Naive thymus-derived CD4-positive, alpha-beta T cell (primary cell): ENCODE measurements around the gene RAE1. TPM values are rescaled to one million over a fixed set of nuclear protein-coding genes. Genes with fewer than 3 reads are reported as not detected.

Experiments used
- ATAC-seq: fragments of 150-1000 bp; cut with Tn5 transposase; 2 replicates; pipeline ENCODE4 v1.10.0; 2021; ENCODE audit warnings: mild to moderate bottlenecking, moderate library complexity
- CTCF ChIA-PET: fragments of 350-600 bp; sonication (Branson Sonifier 250); formaldehyde crosslinking; loops from one replicate; lab custom pipeline; 2021; ENCODE audit warnings: antibody characterized with exemption; lab: Charles Lee
- POLR2A ChIA-PET: fragments of 350-600 bp; sonication (Branson Sonifier 250); formaldehyde crosslinking; loops from one replicate; lab custom pipeline; 2021; ENCODE audit warnings: antibody characterized with exemption, inconsistent platforms; lab: Charles Lee
- DNase-seq, 9 donors: peaks; one replicate each; pipeline versions ENCODE4 v3.0.0 to v3.0.0-alpha.2; 2020 to 2022; ENCODE audit warnings: mixed read lengths in 1 of 9
- H3K27ac ChIP-seq: one replicate; pipeline ENCODE4 v1.7.0; 2013; ENCODE audit warnings: mild to moderate bottlenecking, low read depth, low read length, moderate library complexity
- H3K27me3 ChIP-seq, 2 donors: one replicate each; pipeline ENCODE4 v1.7.0; 2013; ENCODE audit warnings: low read length in 2 of 2, mild to moderate bottlenecking in 2 of 2, moderate library complexity in 2 of 2; ENCODE audit not compliant: control insufficient read depth in 2 of 2, insufficient read depth in 2 of 2
- H3K36me3 ChIP-seq, 3 experiments: 1 replicate in 2 of 3; 2 replicates in 1 of 3; pipeline ENCODE4 v1.7.0; 2013; ENCODE audit warnings: low read length in 3 of 3, mild to moderate bottlenecking in 3 of 3, moderate library complexity in 1 of 3; ENCODE audit not compliant: insufficient read depth in 3 of 3, control insufficient read depth in 2 of 3
- H3K4me1 ChIP-seq, 2 donors: one replicate each; pipeline ENCODE4 v1.7.0; 2013; ENCODE audit warnings: low read length in 2 of 2, mild to moderate bottlenecking in 2 of 2, moderate library complexity in 1 of 2; ENCODE audit not compliant: control insufficient read depth in 2 of 2, insufficient read depth in 2 of 2
- H3K4me3 ChIP-seq: 2 replicates; pipeline ENCODE4 v1.7.0; 2013; ENCODE audit warnings: mild to moderate bottlenecking, low read length
- H3K9me3 ChIP-seq, 3 experiments: 1 replicate in 2 of 3; 2 replicates in 1 of 3; pipeline ENCODE4 v1.7.0; 2013; ENCODE audit warnings: low read length in 3 of 3; ENCODE audit not compliant: control insufficient read depth in 2 of 3
- H3K27ac Mint-ChIP-seq, 9 donors: one replicate each; pipeline ENCODE4 v1.8.0; 2020 to 2022; ENCODE audit warnings: mixed read lengths in 9 of 9, mild to moderate bottlenecking in 8 of 9, moderate library complexity in 5 of 9, inconsistent platforms in 2 of 9
- H3K27me3 Mint-ChIP-seq, 5 donors: one replicate each; pipeline ENCODE4 v1.8.0; 2021 to 2022; ENCODE audit warnings: mixed read lengths in 5 of 5, mild to moderate bottlenecking in 1 of 5
- H3K36me3 Mint-ChIP-seq, 5 donors: one replicate each; pipeline ENCODE4 v1.8.0; 2020 to 2022; ENCODE audit warnings: mixed read lengths in 5 of 5, mild to moderate bottlenecking in 3 of 5, inconsistent platforms in 1 of 5
- H3K4me1 Mint-ChIP-seq, 7 donors: one replicate each; pipeline ENCODE4 v1.8.0; 2020 to 2022; ENCODE audit warnings: mixed read lengths in 7 of 7, mild to moderate bottlenecking in 3 of 7, inconsistent platforms in 1 of 7
- H3K4me3 Mint-ChIP-seq, 10 donors: one replicate each; pipeline ENCODE4 v1.8.0; 2020 to 2022; ENCODE audit warnings: mild to moderate bottlenecking in 10 of 10, mixed read lengths in 10 of 10, moderate library complexity in 6 of 10, inconsistent platforms in 2 of 10
- H3K9me3 Mint-ChIP-seq, 11 donors: one replicate each; pipeline ENCODE4 v1.8.0; 2020 to 2022; ENCODE audit warnings: mixed read lengths in 11 of 11, mild to moderate bottlenecking in 4 of 11, inconsistent platforms in 1 of 11, moderate library complexity in 1 of 11
- intact Hi-C, 2 donors: fragments of 100-400 bp; cut with micrococcal nuclease; formaldehyde crosslinking; loops; one replicate each; pipeline ENCODE4 v1.15.1; 2023
- polyA plus RNA-seq, 2 donors: library from polyadenylated mRNA; unstranded; fragments of 300-500 nt; fragmentation: Illumina TruSeq; gene quantifications; one replicate each; pipeline ENCODE4 v1.2.3, GENCODE V29; 2021
- total RNA-seq, 6 experiments: library from RNA in 5 of 6; stranded (reverse) in 5 of 6; gene quantifications; 1 replicate in 5 of 6; 2 replicates in 1 of 6; pipeline ENCODE4 v1.2.3 and lab custom pipeline; 2021 to 2026

Gene RAE1
- total and polyA plus RNA-seq, 7 experiments from 2014 or later = 31.0 to 65.1 (median 40.4) TPM

GRCh38 chr20:57396984-57397692 is 46.1 kb downstream of the RAE1 start:
- Mint-ChIP-seq H3K9me3 (peaks cover 0 to 9% (median 0%) of the 10 kb centered on the region in 11 donors), H3K27me3 (no peaks in the 10 kb centered on the region), H3K36me3 (peaks cover 14 to 68% (median 54%) of the 10 kb centered on the region in 5 donors), H3K4me3 (peak overlapping the region; percentile 82 to 96 (median 86)), H3K27ac (peak overlapping the region; percentile 92 to 100 (median 99)), H3K4me1 (peaks cover 60 to 93% (median 89%) of the 10 kb centered on the region in 7 donors)
- H3K36me3 ChIP-seq = peaks cover 28 to 82% (median 34%) of the 10 kb centered on the region in 3 experiments
- H3K4me1 ChIP-seq = peaks cover 83 to 89% of the 10 kb centered on the region in 2 donors
- H3K4me3 ChIP-seq = peak overlapping the region; percentile 3
- ChIA-PET POLR2A (interaction anchor here (0.6 to 7.5 kb wide), 19 partner anchors 8 to 231 kb away, joined by 3 to 120 read pairs (median 8); partner anchors contain the start of genes RBM38 and ZBP1), CTCF (interaction anchor here (0.9 to 4.9 kb wide), 5 partner anchors 8 to 102 kb away, joined by 4 to 44 read pairs (median 6); no protein-coding TSS in a partner anchor)
- DNase-seq (peak in 2 of 9 donors; percentile 16 to 35), ATAC-seq (no peak)
- intact Hi-C loops = loop anchor here (1.0 to 10.0 kb wide), 7 partner anchors 231 to 1765 kb away; partner anchors contain the start of genes ATP5F1E (in 1 of the 2), RTF2 (in 1 of the 2), STX16 (in 1 of the 2) and ZNF831 (in 1 of the 2)
- no peaks in the 10 kb centered on the region for H3K9me3 ChIP-seq
- peak overlapping the region; percentile 83 for H3K27ac ChIP-seq
- no peaks in the 10 kb centered on the region for H3K27me3 ChIP-seq

DNA sequence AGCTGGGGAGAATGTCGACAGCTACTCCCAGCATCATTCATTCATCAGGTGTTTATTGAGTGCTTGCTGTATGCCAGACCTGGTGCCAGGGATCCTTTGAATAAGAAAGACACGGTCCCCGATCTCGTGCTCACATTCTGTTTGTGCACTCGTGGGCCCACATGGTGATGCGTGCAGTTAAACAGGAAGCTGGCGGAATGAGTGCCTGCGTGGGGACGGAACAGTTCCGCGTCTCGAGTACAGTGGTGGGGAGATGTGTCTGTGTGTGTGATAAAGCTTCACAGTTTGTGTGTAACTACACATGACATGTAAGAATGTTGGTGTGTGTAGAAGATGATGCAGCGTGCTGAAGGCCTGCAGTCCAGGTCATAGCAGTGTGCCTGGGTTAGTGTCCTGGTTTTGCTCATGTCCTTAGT is 46.6 kb downstream of the RAE1 start:
- peak; percentile 38 to 87 (median 83) for DNase-seq
- ChIA-PET POLR2A (interaction anchor here (0.6 to 7.5 kb wide), 28 partner anchors 8 to 991 kb away, joined by 3 to 120 read pairs (median 8); partner anchors contain the start of genes RAE1, RBM38, VAPB and ZBP1), CTCF (interaction anchor here (0.8 to 4.9 kb wide), 8 partner anchors 9 to 1305 kb away, joined by 3 to 44 read pairs (median 5); no protein-coding TSS in a partner anchor)
- Mint-ChIP-seq H3K4me3 (peak overlapping the region; percentile 82 to 96 (median 86)), H3K4me1 (peaks cover 64 to 98% (median 94%) of the 10 kb centered on the region in 7 donors), H3K27ac (peak overlapping the region; percentile 92 to 100 (median 99)), H3K9me3 (peaks cover 0 to 7% (median 0%) of the 10 kb centered on the region in 11 donors), H3K36me3 (peaks cover 14 to 70% (median 53%) of the 10 kb centered on the region in 5 donors), H3K27me3 (no peaks in the 10 kb centered on the region)
- Histone ChIP-seq H3K9me3 (no peaks in the 10 kb centered on the region), H3K4me3 (peak overlapping the region; percentile 3), H3K27me3 (no peaks in the 10 kb centered on the region), H3K36me3 (peaks cover 28 to 82% (median 36%) of the 10 kb centered on the region in 3 experiments), H3K27ac (peak overlapping the region; percentile 83), H3K4me1 (peaks cover 87 to 95% of the 10 kb centered on the region in 2 donors)
- intact Hi-C loops = loop anchor here (1.0 to 10.0 kb wide), 13 partner anchors 8 to 1765 kb away; partner anchors contain the start of genes ATP5F1E (in 1 of the 2), RAE1 (in 1 of the 2), RTF2 (in 1 of the 2) and STX16 (in 1 of the 2)
- ATAC-seq = peak; percentile 47

GRCh38 chr20:57398231-57398821 is 47.3 kb downstream of the RAE1 start:
- POLR2A ChIA-PET = interaction anchor here (0.6 to 7.5 kb wide), 36 partner anchors 9 to 991 kb away, joined by 3 to 120 read pairs (median 5); partner anchors contain the start of genes RAE1, RBM38, VAPB and ZBP1
- CTCF ChIA-PET = interaction anchor here (0.5 to 4.9 kb wide), 10 partner anchors 9 to 1304 kb away, joined by 3 to 44 read pairs (median 4); no protein-coding TSS in a partner anchor
- H3K27ac ChIP-seq = peak overlapping the region; percentile 83
- H3K9me3 Mint-ChIP-seq = peaks cover 0 to 7% (median 0%) of the 10 kb centered on the region in 11 donors
- peaks cover 90 to 98% of the 10 kb centered on the region in 2 donors for H3K4me1 ChIP-seq
- H3K27me3 ChIP-seq = no peaks in the 10 kb centered on the region
- no peaks in the 10 kb centered on the region for H3K27me3 Mint-ChIP-seq
- ATAC-seq (peak; percentile 87), DNase-seq (peak; percentile 67 to 94 (median 93))
- intact Hi-C loops = loop anchor here (1.0 to 10.0 kb wide), 12 partner anchors 9 to 1764 kb away; partner anchors contain the start of genes ATP5F1E (in 1 of the 2), RAE1 (in 1 of the 2), RTF2 (in 1 of the 2) and STX16 (in 1 of the 2)
- no peaks in the 10 kb centered on the region for H3K9me3 ChIP-seq
- H3K4me1 Mint-ChIP-seq = peaks cover 64 to 98% (median 94%) of the 10 kb centered on the region in 7 donors
- H3K36me3 ChIP-seq = peaks cover 26 to 82% (median 40%) of the 10 kb centered on the region in 3 experiments
- H3K4me3 Mint-ChIP-seq = peak overlapping the region; percentile 82 to 96 (median 86)
- peaks cover 10 to 68% (median 48%) of the 10 kb centered on the region in 5 donors for H3K36me3 Mint-ChIP-seq
- H3K27ac Mint-ChIP-seq = peak overlapping the region; percentile 92 to 100 (median 99)
- peak overlapping the region; percentile 68 for H3K4me3 ChIP-seq

- no peaks in the 10 kb centered on the region for H3K9me3 ChIP-seq
- H3K27me3 Mint-ChIP-seq = no peaks in the 10 kb centered on the region
- DNase-seq = no peak
- peaks cover 84 to 98% of the 10 kb centered on the region in 2 donors for H3K4me1 ChIP-seq
- intact Hi-C loops = loop anchor here (1.0 to 10.0 kb wide), 12 partner anchors 10 to 1763 kb away; partner anchors contain the start of genes ATP5F1E (in 1 of the 2), RAE1 (in 1 of the 2), RTF2 (in 1 of the 2) and STX16 (in 1 of the 2)
- POLR2A ChIA-PET = interaction anchor here (0.6 to 7.5 kb wide), 29 partner anchors 8 to 990 kb away, joined by 3 to 120 read pairs (median 6); partner anchors contain the start of genes RAE1, RBM38, VAPB and ZBP1
- ATAC-seq = no peak
- peak overlapping the region; percentile 83 for H3K27ac ChIP-seq
- peak overlapping the region; percentile 82 to 96 (median 86) for H3K4me3 Mint-ChIP-seq
- peak overlapping the region; percentile 68 for H3K4me3 ChIP-seq
- peaks cover 5 to 62% (median 42%) of the 10 kb centered on the region in 5 donors for H3K36me3 Mint-ChIP-seq
- peaks cover 57 to 98% (median 94%) of the 10 kb centered on the region in 7 donors for H3K4me1 Mint-ChIP-seq
- H3K27ac Mint-ChIP-seq = peak overlapping the region; percentile 92 to 100 (median 99)
- H3K27me3 ChIP-seq = no peaks in the 10 kb centered on the region
- H3K9me3 Mint-ChIP-seq = peaks cover 0 to 7% (median 0%) of the 10 kb centered on the region in 11 donors
- CTCF ChIA-PET = interaction anchor here (0.6 to 4.9 kb wide), 10 partner anchors 10 to 108 kb away, joined by 3 to 44 read pairs (median 4); no protein-coding TSS in a partner anchor
- H3K36me3 ChIP-seq = peaks cover 25 to 80% (median 39%) of the 10 kb centered on the region in 3 experiments
These were observed 48.0 kb downstream of the RAE1 start for GRCh38 chr20:57398901-57399535.

GRCh38 chr20:57399587-57400155 is 48.6 kb downstream of the RAE1 start:
- Mint-ChIP-seq H3K27ac (peak overlapping the region; percentile 92 to 100 (median 99)), H3K9me3 (peaks cover 0 to 7% (median 0%) of the 10 kb centered on the region in 11 donors), H3K4me3 (peak overlapping the region; percentile 82 to 96 (median 86)), H3K27me3 (no peaks in the 10 kb centered on the region), H3K36me3 (peaks cover 5 to 56% (median 38%) of the 10 kb centered on the region in 5 donors), H3K4me1 (peaks cover 51 to 98% (median 89%) of the 10 kb centered on the region in 7 donors)
- no peaks in the 10 kb centered on the region for H3K9me3 ChIP-seq
- POLR2A ChIA-PET = interaction anchor here (1.4 to 7.5 kb wide), 8 partner anchors 10 to 220 kb away, joined by 3 to 120 read pairs (median 14); partner anchors contain the start of genes RBM38 and ZBP1
- peaks cover 27 to 80% (median 36%) of the 10 kb centered on the region in 3 experiments for H3K36me3 ChIP-seq
- no peaks in the 10 kb centered on the region for H3K27me3 ChIP-seq
- intact Hi-C loops = loop anchor here (2.0 to 10.0 kb wide), 9 partner anchors 13 to 1763 kb away; partner anchors contain the start of genes ATP5F1E (in 1 of the 2), RAE1 (in 1 of the 2), RTF2 (in 1 of the 2) and STX16 (in 1 of the 2)
- ATAC-seq (no peak), DNase-seq (peak in 4 of 9 donors; percentile 23 to 70 (median 24))
- CTCF ChIA-PET = interaction anchor here (0.7 to 4.9 kb wide), 7 partner anchors 11 to 96 kb away, joined by 3 to 44 read pairs (median 3); no protein-coding TSS in a partner anchor
- H3K27ac ChIP-seq = peak overlapping the region; percentile 83
- peak overlapping the region; percentile 68 for H3K4me3 ChIP-seq
- H3K4me1 ChIP-seq = peaks cover 80 to 98% of the 10 kb centered on the region in 2 donors
